Upper lobe of left lung (tissue), 4 donors: ENCODE measurements around the gene PTBP3.

Experiments
- POLR2AphosphoS5 ChIP-seq, 2 donors: sonication (generic); formaldehyde crosslinking; IDR thresholded peaks; one replicate each; pipeline ENCODE4 v1.5.1; 2017; ENCODE audit warnings: antibody characterized with exemption in 2 of 2
- TF ChIP-seq, protein P1 (sequence below), 6 experiments: fragments of 450-650 bp in 4 of 6; fragments of 200-600 bp in 2 of 6; sonication (generic) in 2 of 6; IDR thresholded peaks; one replicate each; pipeline ENCODE4 v1.5.1; 2016 to 2019; ENCODE audit warnings: antibody characterized with exemption in 6 of 6

DNA sequence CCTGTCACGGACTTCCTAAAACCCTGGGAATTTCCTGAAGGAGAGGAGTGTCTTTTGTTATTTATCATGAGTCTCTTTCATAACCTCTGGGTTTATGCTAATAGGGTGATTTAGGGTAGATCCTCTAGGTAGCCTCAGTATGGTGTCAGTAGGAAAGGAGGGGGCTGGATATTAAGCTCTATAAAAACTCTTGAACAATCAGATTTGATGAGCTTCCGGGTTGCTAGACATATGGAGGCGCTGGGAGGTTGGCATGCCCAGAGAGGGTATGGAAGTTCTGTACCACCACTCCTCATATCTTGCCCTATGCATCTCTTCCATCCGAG, 15.6 kb upstream of the PTBP3 start:
- TF ChIP-seq POLR2AphosphoS5 (IDR thresholded peaks at IDR 0.05), result no peak
- TF ChIP-seq, protein P1, sequence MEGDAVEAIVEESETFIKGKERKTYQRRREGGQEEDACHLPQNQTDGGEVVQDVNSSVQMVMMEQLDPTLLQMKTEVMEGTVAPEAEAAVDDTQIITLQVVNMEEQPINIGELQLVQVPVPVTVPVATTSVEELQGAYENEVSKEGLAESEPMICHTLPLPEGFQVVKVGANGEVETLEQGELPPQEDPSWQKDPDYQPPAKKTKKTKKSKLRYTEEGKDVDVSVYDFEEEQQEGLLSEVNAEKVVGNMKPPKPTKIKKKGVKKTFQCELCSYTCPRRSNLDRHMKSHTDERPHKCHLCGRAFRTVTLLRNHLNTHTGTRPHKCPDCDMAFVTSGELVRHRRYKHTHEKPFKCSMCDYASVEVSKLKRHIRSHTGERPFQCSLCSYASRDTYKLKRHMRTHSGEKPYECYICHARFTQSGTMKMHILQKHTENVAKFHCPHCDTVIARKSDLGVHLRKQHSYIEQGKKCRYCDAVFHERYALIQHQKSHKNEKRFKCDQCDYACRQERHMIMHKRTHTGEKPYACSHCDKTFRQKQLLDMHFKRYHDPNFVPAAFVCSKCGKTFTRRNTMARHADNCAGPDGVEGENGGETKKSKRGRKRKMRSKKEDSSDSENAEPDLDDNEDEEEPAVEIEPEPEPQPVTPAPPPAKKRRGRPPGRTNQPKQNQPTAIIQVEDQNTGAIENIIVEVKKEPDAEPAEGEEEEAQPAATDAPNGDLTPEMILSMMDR (IDR thresholded peaks at IDR 0.05), result no peak
